Measurements from ENCODE around the gene PKNOX2. TPM values are rescaled to one million over a fixed set of nuclear protein-coding genes. Genes with fewer than 3 reads are reported as not detected.

Gene PKNOX2
- total RNA-seq, 2 experiments from 2014 or later, result not detected

GRCh38 chr11:125262194-125262829 is 97.8 kb downstream of the PKNOX2 start:
- H3K27me3 Mint-ChIP-seq, result peaks cover 45% of the 10 kb centered on the region
- H3K4me3 Mint-ChIP-seq, result no peak overlapping the region
- H3K9me3 Mint-ChIP-seq, result no peaks in the 10 kb centered on the region
- H3K36me3 Mint-ChIP-seq, result no peaks in the 10 kb centered on the region
- no peak overlapping the region for H3K27ac Mint-ChIP-seq
- no peaks in the 10 kb centered on the region for H3K4me1 Mint-ChIP-seq
- no peak for DNase-seq

- Mint-ChIP-seq H3K27me3 (peaks cover 45% of the 10 kb centered on the region), H3K4me3 (no peak overlapping the region), H3K9me3 (no peaks in the 10 kb centered on the region), H3K27ac (no peak overlapping the region), H3K4me1 (no peaks in the 10 kb centered on the region), H3K36me3 (no peaks in the 10 kb centered on the region)
- DNase-seq, result no peak
These were observed 98.3 kb downstream of the PKNOX2 start for GRCh38 chr11:125262830-125263218.

GRCh38 chr11:125263268-125263790 is 98.8 kb downstream of the PKNOX2 start:
- Mint-ChIP-seq H3K27me3 (peaks cover 44% of the 10 kb centered on the region), H3K9me3 (no peaks in the 10 kb centered on the region), H3K4me3 (no peak overlapping the region), H3K36me3 (no peaks in the 10 kb centered on the region), H3K27ac (no peak overlapping the region), H3K4me1 (no peaks in the 10 kb centered on the region)
- DNase-seq, result no peak

GRCh38 chr11:125264100-125265022 is 99.8 kb downstream of the PKNOX2 start:
- Mint-ChIP-seq H3K27ac (no peak overlapping the region), H3K27me3 (peaks cover 47% of the 10 kb centered on the region), H3K9me3 (no peaks in the 10 kb centered on the region), H3K36me3 (no peaks in the 10 kb centered on the region), H3K4me3 (no peak overlapping the region), H3K4me1 (no peaks in the 10 kb centered on the region)
- no peak for DNase-seq

DNA sequence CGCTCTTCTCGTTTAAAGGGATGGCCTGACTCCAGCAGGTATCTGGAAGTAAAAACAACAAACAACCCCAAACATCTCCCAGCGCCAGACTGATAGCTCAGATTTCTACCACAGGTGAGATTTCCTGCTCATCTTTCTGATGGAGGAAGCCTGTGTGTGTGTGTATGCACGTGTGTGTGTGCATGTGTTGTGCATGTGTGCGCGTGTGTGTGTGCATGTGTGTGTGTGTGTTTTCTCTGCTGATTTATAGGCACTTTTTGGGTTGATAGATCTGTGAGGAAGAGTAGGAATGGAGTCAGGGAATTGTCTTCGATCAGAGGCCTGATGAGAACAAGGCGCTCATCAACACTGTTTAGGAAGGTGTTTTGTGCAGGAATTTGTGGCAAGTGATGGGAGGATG is 103.0 kb downstream of the PKNOX2 start:
- Mint-ChIP-seq H3K4me3 (no peak overlapping the region), H3K27me3 (peaks cover 34% of the 10 kb centered on the region), H3K4me1 (no peaks in the 10 kb centered on the region)

GRCh38 chr11:125268611-125269010 is 104.1 kb downstream of the PKNOX2 start:
- no peaks in the 10 kb centered on the region for H3K4me1 Mint-ChIP-seq
- H3K36me3 Mint-ChIP-seq, result no peaks in the 10 kb centered on the region
- no peak for DNase-seq
- no peak overlapping the region for H3K27ac Mint-ChIP-seq
- peaks cover 29% of the 10 kb centered on the region for H3K27me3 Mint-ChIP-seq
- no peak overlapping the region for H3K4me3 Mint-ChIP-seq
- H3K9me3 Mint-ChIP-seq, result no peaks in the 10 kb centered on the region

More for the DNA sequence above, 103.0 kb downstream of the PKNOX2 start:
- Mint-ChIP-seq H3K36me3 (no peaks in the 10 kb centered on the region), H3K9me3 (no peaks in the 10 kb centered on the region), H3K27ac (no peak overlapping the region)
- no peak for DNase-seq

GRCh38 chr11:125270106-125270505 is 105.6 kb downstream of the PKNOX2 start:
- no peaks in the 10 kb centered on the region for H3K9me3 Mint-ChIP-seq
- H3K4me1 Mint-ChIP-seq, result no peaks in the 10 kb centered on the region
- H3K36me3 Mint-ChIP-seq, result no peaks in the 10 kb centered on the region
- H3K4me3 Mint-ChIP-seq, result no peak overlapping the region
- DNase-seq, result no peak
- H3K27ac Mint-ChIP-seq, result no peak overlapping the region
- H3K27me3 Mint-ChIP-seq, result peaks cover 18% of the 10 kb centered on the region

DNA sequence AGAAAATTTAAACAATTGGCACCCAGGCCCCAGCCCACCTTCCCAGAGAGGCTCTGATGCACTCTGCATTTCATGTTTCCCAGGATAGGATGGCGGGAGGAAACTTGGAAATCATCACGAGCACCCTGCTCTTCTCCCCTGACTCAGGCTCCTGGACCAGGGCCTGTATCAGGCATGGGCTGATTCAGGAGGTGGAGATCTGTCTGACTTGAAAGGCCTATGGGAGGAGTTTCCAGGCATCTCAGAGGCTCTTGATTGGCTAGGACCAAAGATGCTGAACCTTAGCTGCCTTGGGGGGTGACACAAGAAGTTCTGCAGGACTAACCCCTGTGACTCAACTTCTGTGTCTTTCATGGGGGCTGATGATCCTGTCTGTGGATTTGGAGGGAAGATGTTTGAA is 106.2 kb downstream of the PKNOX2 start:
- Mint-ChIP-seq H3K36me3 (no peaks in the 10 kb centered on the region), H3K27ac (no peak overlapping the region), H3K4me1 (no peaks in the 10 kb centered on the region), H3K9me3 (no peaks in the 10 kb centered on the region), H3K4me3 (no peak overlapping the region), H3K27me3 (peaks cover 15% of the 10 kb centered on the region)
- no peak for DNase-seq

GRCh38 chr11:125271483-125272091 is 107.0 kb downstream of the PKNOX2 start:
- no peak overlapping the region for H3K27ac Mint-ChIP-seq
- H3K36me3 Mint-ChIP-seq, result no peaks in the 10 kb centered on the region
- no peak for DNase-seq
- no peaks in the 10 kb centered on the region for H3K9me3 Mint-ChIP-seq
- H3K27me3 Mint-ChIP-seq, result peaks cover 15% of the 10 kb centered on the region
- no peaks in the 10 kb centered on the region for H3K4me1 Mint-ChIP-seq
- no peak overlapping the region for H3K4me3 Mint-ChIP-seq

GRCh38 chr11:125272092-125272491 is 107.5 kb downstream of the PKNOX2 start:
- Mint-ChIP-seq H3K27ac (no peak overlapping the region), H3K27me3 (peaks cover 12% of the 10 kb centered on the region), H3K4me1 (no peaks in the 10 kb centered on the region), H3K9me3 (no peaks in the 10 kb centered on the region), H3K4me3 (no peak overlapping the region), H3K36me3 (no peaks in the 10 kb centered on the region)
- no peak for DNase-seq

GRCh38 chr11:125272821-125273220 is 108.3 kb downstream of the PKNOX2 start:
- Mint-ChIP-seq H3K9me3 (no peaks in the 10 kb centered on the region), H3K36me3 (no peaks in the 10 kb centered on the region)

GRCh38 chr11:125273519-125274000 is 109.0 kb downstream of the PKNOX2 start:
- Mint-ChIP-seq H3K9me3 (no peaks in the 10 kb centered on the region), H3K27me3 (peaks cover 7% of the 10 kb centered on the region), H3K36me3 (no peaks in the 10 kb centered on the region), H3K4me3 (no peak overlapping the region), H3K4me1 (no peaks in the 10 kb centered on the region), H3K27ac (no peak overlapping the region)
- DNase-seq, result no peak

More at GRCh38 chr11:125272821-125273220, 108.3 kb downstream of the PKNOX2 start:
- Mint-ChIP-seq H3K4me1 (no peaks in the 10 kb centered on the region), H3K4me3 (no peak overlapping the region), H3K27ac (no peak overlapping the region), H3K27me3 (peaks cover 11% of the 10 kb centered on the region)
- DNase-seq, result no peak

GRCh38 chr11:125274309-125274708 is 109.8 kb downstream of the PKNOX2 start:
- H3K27ac Mint-ChIP-seq, result no peak overlapping the region
- H3K9me3 Mint-ChIP-seq, result no peaks in the 10 kb centered on the region
- H3K4me3 Mint-ChIP-seq, result no peak overlapping the region
- H3K36me3 Mint-ChIP-seq, result no peaks in the 10 kb centered on the region
- no peak for DNase-seq
- peaks cover 6% of the 10 kb centered on the region for H3K27me3 Mint-ChIP-seq
- H3K4me1 Mint-ChIP-seq, result no peaks in the 10 kb centered on the region

GRCh38 chr11:125274774-125275173 is 110.2 kb downstream of the PKNOX2 start:
- no peak for DNase-seq
- Mint-ChIP-seq H3K36me3 (no peaks in the 10 kb centered on the region), H3K9me3 (no peaks in the 10 kb centered on the region), H3K27me3 (peaks cover 6% of the 10 kb centered on the region), H3K4me1 (no peaks in the 10 kb centered on the region), H3K4me3 (no peak overlapping the region), H3K27ac (no peak overlapping the region)

Measured in activated naive CD8-positive, alpha-beta T cell treated with anti-CD3 and anti-CD28 coated beads for 36 hours (primary cell).